Endodermal cell (in vitro differentiated cells): ENCODE data around the gene SUMO3. TPM values are rescaled to one million over a fixed set of nuclear protein-coding genes. Genes with fewer than 3 reads are reported as not detected.
A peak's percentile ranks its signal among the peaks of the same experiment; 100 is the strongest.

ENCODE experiments used
- DNase-seq: peaks from one replicate; pipeline ENCODE4 v3.0.0-alpha.2; 2017
- H3K27ac ChIP-seq: 2 replicates; pipeline ENCODE4 v1.5.1; 2013; ENCODE audit warnings: mild to moderate bottlenecking, low read depth, low read length, moderate library complexity
- H3K27me3 ChIP-seq: 2 replicates; pipeline ENCODE4 v1.6.1; 2013; ENCODE audit warnings: mild to moderate bottlenecking, low read length, moderate library complexity; ENCODE audit not compliant: insufficient read depth, control insufficient read depth, poor library complexity, severe bottlenecking
- H3K36me3 ChIP-seq: 2 replicates; pipeline ENCODE4 v1.7.0; 2013; ENCODE audit warnings: mild to moderate bottlenecking, low read length, moderate library complexity; ENCODE audit not compliant: control insufficient read depth, insufficient read depth
- H3K4me1 ChIP-seq: one replicate; pipeline ENCODE4 v1.7.0; 2013; ENCODE audit warnings: low read length; ENCODE audit not compliant: control insufficient read depth, insufficient read depth
- H3K4me3 ChIP-seq: 2 replicates; pipeline ENCODE4 v1.5.1; 2013; ENCODE audit warnings: mild to moderate bottlenecking, low read length, moderate library complexity
- H3K9ac ChIP-seq: 2 replicates; pipeline ENCODE4 v1.6.1; 2013; ENCODE audit warnings: mild to moderate bottlenecking, low read length, moderate library complexity; ENCODE audit not compliant: poor library complexity, severe bottlenecking; ENCODE audit errors: extremely low read depth
- H3K9me3 ChIP-seq: 2 replicates; pipeline ENCODE4 v1.6.1; 2013; ENCODE audit warnings: mild to moderate bottlenecking, low read length, moderate library complexity; ENCODE audit not compliant: control insufficient read depth
- H3K27ac Mint-ChIP-seq: 2 replicates; pipeline ENCODE4 v1.8.0; 2020; ENCODE audit warnings: mixed read lengths
- H3K27me3 Mint-ChIP-seq: 2 replicates; pipeline ENCODE4 v1.8.0; 2021; ENCODE audit warnings: mild to moderate bottlenecking, mixed read lengths; ENCODE audit not compliant: insufficient read depth
- H3K36me3 Mint-ChIP-seq: 2 replicates; pipeline ENCODE4 v1.8.0; 2020; ENCODE audit warnings: low read depth, mixed read lengths
- H3K4me1 Mint-ChIP-seq: 2 replicates; pipeline ENCODE4 v1.8.0; 2020; ENCODE audit warnings: mixed read lengths
- H3K4me3 Mint-ChIP-seq: 2 replicates; pipeline ENCODE4 v1.8.0; 2020; ENCODE audit warnings: mild to moderate bottlenecking, moderate library complexity, mixed read lengths
- H3K9me3 Mint-ChIP-seq: 2 replicates; pipeline ENCODE4 v1.8.0; 2020; ENCODE audit warnings: mild to moderate bottlenecking, mixed read lengths
- WGBS, 2 experiments: methylation state at CpG; one replicate each; pipeline versions ENCODE4 v1.1.5 to v1.1.7; 2013; ENCODE audit warnings: missing lambda C conversion rate in 2 of 2, mixed read lengths in 1 of 2; ENCODE audit not compliant: insufficient coverage in 1 of 2, insufficient read length in 1 of 2; 5-methylcytosine and 5-hydroxymethylcytosine counted together
- total RNA-seq, 2 donors: library from RNA; stranded (reverse); fragmentation: NEBNext Ultra II Directional in 1 of 2; extraction: Animal tissue kit (Norgen Biotek cat#: 25700) in 1 of 2; gene quantifications; 2 replicates in 1 of 2; 3 replicates in 1 of 2; pipeline ENCODE4 v1.2.1, GENCODE V29; 2021
- TF ChIP-seq, protein P1 (sequence below): fragments of 200-600 bp; sonication (generic); conservative IDR thresholded peaks from 2 replicates; pipeline ENCODE4 v1.5.0; 2021; ENCODE audit warnings: antibody characterized with exemption, mild to moderate bottlenecking

The SUMO3 gene
- total RNA-seq, 2 donors from 2014 or later: 79.5 to 96.4 TPM

DNA sequence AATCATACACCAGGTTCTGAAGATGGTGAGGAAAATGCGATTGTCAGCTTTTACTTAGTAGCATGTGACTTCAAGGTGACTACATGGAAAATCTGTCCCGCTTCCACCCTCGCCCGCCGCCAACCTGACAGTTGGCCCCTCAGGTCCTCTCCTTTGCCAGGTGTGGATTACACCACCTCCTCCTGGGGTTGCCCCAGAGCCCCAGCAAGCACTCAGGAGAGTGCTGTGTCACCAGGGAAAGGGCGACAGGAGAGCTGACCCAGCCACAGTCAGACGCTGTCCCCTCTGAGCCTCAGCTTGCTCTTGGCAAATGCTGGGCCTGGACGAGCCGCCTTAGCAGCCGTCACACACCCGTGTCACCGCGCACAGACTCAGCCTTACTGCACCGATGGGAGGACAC is 37.7 kb upstream of the SUMO3 start:
- H3K4me3 ChIP-seq: no peak overlapping the region
- Mint-ChIP-seq H3K4me3 (no peak overlapping the region), H3K4me1 (no peaks in the 10 kb centered on the region), H3K27ac (peak overlapping the region; percentile 40), H3K36me3 (peaks cover 89% of the 10 kb centered on the region), H3K27me3 (no peaks in the 10 kb centered on the region), H3K9me3 (no peaks in the 10 kb centered on the region)
- no peak overlapping the region for H3K9ac ChIP-seq
- no peak overlapping the region for H3K27ac ChIP-seq
- H3K36me3 ChIP-seq: peaks cover 88% of the 10 kb centered on the region
- no peak for DNase-seq
- H3K4me1 ChIP-seq: no peaks in the 10 kb centered on the region
- no peaks in the 10 kb centered on the region for H3K27me3 ChIP-seq
- TF ChIP-seq, protein P1, sequence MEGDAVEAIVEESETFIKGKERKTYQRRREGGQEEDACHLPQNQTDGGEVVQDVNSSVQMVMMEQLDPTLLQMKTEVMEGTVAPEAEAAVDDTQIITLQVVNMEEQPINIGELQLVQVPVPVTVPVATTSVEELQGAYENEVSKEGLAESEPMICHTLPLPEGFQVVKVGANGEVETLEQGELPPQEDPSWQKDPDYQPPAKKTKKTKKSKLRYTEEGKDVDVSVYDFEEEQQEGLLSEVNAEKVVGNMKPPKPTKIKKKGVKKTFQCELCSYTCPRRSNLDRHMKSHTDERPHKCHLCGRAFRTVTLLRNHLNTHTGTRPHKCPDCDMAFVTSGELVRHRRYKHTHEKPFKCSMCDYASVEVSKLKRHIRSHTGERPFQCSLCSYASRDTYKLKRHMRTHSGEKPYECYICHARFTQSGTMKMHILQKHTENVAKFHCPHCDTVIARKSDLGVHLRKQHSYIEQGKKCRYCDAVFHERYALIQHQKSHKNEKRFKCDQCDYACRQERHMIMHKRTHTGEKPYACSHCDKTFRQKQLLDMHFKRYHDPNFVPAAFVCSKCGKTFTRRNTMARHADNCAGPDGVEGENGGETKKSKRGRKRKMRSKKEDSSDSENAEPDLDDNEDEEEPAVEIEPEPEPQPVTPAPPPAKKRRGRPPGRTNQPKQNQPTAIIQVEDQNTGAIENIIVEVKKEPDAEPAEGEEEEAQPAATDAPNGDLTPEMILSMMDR: no peak
- WGBS, 2 experiments: 97 to 100% methylated on average over 5 to 14 of the region's 14 CpGs
- no peaks in the 10 kb centered on the region for H3K9me3 ChIP-seq

DNA sequence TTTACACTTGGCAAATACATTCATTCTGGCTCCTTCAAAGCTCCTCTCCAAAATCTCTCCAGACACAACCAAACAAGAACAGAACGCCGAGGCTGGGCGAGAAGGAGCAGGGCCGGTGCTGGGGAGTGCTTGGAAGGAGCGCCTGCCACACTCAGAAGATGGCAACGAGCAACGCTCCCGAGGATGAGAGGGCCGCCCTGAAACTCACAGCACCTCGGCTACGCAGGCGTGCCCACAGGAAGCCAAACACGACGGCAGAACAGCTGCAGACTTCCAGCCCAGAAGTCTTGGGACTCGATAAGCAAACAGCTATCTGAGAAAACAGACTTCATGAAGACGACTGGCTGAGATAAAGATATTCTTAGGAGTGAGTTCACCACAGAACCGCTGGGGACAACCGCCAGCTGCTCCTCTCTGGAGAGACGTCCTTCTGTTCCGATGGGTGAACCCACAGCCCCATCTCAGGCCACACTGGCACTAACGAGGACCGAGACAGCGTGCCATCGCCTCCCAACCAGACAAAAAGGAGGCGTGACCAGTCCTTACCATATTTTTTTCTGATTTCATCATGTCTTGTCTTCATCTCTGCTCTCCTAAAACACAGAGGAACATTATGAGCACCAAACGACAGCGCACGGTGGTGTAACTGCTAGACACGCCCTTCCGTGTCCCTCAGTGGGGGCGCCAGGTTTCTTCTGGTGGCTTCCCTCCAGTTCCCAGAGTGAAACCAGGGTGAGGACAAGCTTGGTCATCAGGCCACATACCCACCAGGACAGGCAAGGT is 37.0 kb upstream of the SUMO3 start:
- peaks cover 90% of the 10 kb centered on the region for H3K36me3 ChIP-seq
- no peak overlapping the region for H3K4me3 Mint-ChIP-seq

DNA sequence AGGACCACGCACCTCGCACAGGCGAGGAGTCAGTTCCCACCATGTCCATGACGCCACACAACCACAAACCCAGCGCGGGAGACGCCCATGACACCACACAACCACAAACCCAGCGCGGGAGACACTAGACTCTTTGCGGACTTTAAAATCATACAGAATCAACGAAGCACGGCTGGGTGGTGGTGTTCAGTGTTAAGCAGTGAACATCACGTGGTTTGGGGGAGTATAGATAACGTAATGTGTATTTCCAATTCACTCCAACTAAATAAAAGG is 36.5 kb upstream of the SUMO3 start:
- H3K4me1 ChIP-seq: no peaks in the 10 kb centered on the region
- 95% methylated on average over 4 to 12 of the region's 14 CpGs for WGBS, 2 experiments
- H3K4me3 ChIP-seq: no peak overlapping the region
- TF ChIP-seq, protein P1: no peak
- peaks cover 90% of the 10 kb centered on the region for H3K36me3 ChIP-seq
- Mint-ChIP-seq H3K36me3 (peaks cover 89% of the 10 kb centered on the region), H3K4me1 (no peaks in the 10 kb centered on the region), H3K4me3 (no peak overlapping the region), H3K9me3 (no peaks in the 10 kb centered on the region), H3K27me3 (no peaks in the 10 kb centered on the region), H3K27ac (no peak overlapping the region)
- no peaks in the 10 kb centered on the region for H3K9me3 ChIP-seq
- no peaks in the 10 kb centered on the region for H3K27me3 ChIP-seq
- no peak overlapping the region for H3K27ac ChIP-seq
- no peak overlapping the region for H3K9ac ChIP-seq
- DNase-seq: no peak

More for the DNA sequence above, 37.0 kb upstream of the SUMO3 start:
- no peak for DNase-seq
- 95% methylated on average over 27 to 31 of the region's 31 CpGs for WGBS, 2 experiments
- Histone ChIP-seq H3K4me3 (no peak overlapping the region), H3K27me3 (no peaks in the 10 kb centered on the region), H3K9ac (no peak overlapping the region), H3K9me3 (no peaks in the 10 kb centered on the region), H3K27ac (no peak overlapping the region), H3K4me1 (no peaks in the 10 kb centered on the region)
- Mint-ChIP-seq H3K27ac (no peak overlapping the region), H3K36me3 (peaks cover 89% of the 10 kb centered on the region), H3K27me3 (no peaks in the 10 kb centered on the region), H3K4me1 (no peaks in the 10 kb centered on the region), H3K9me3 (no peaks in the 10 kb centered on the region)
- TF ChIP-seq, protein P1: no peak
